Upper lobe of left lung (tissue), 4 donors: ENCODE data around the gene AP2S1.

Source experiments
- CTCF ChIP-seq, 6 experiments: fragments of 450-650 bp in 4 of 6; fragments of 200-600 bp in 2 of 6; sonication (generic) in 2 of 6; IDR thresholded peaks; one replicate each; pipeline ENCODE4 v1.5.1; 2016 to 2019; ENCODE audit warnings: antibody characterized with exemption in 6 of 6
- EP300 ChIP-seq, 4 donors: sonication (generic); formaldehyde crosslinking; IDR thresholded peaks; one replicate each; pipeline ENCODE4 v1.5.1; 2017; ENCODE audit warnings: antibody characterized with exemption in 4 of 4, control low read depth in 2 of 4

GRCh38 chr19:46887240-46887782 lies 36.7 kb upstream of the AP2S1 start:
- TF ChIP-seq CTCF (IDR thresholded peaks at IDR 0.05) (no peak), EP300 (IDR thresholded peaks at IDR 0.05) (no peak)
